Tibial nerve (tissue), 4 donors: ENCODE measurements around the gene SHPK. TPM values are rescaled to one million over a fixed set of nuclear protein-coding genes. Genes with fewer than 3 reads are reported as not detected.
A peak's percentile ranks its signal among the peaks of the same experiment; 100 is the strongest.
"Not testable (repeated sequence)": the region's sequence is repeated elsewhere in the genome, so short reads cannot be mapped to it uniquely, and the experiment has no call there.

Source experiments
- DNase-seq, 2 donors: peaks; one replicate each; pipeline ENCODE4 v3.0.0-alpha.2; 2019; ENCODE audit warnings: low spot score in 2 of 2
- H3K27ac ChIP-seq, 4 donors: fragments of 200-600 bp; sonication (generic) in 3 of 4; one replicate each; pipeline ENCODE4 v1.5.1; 2017 to 2019; ENCODE audit warnings: mild to moderate bottlenecking in 1 of 4
- H3K27me3 ChIP-seq, 2 donors: fragments of 200-600 bp; sonication (generic) in 1 of 2; one replicate each; pipeline versions ENCODE4 v1.5.1 to v1.6.0; 2017 to 2019
- H3K36me3 ChIP-seq, 3 donors: fragments of 200-600 bp; sonication (generic); one replicate each; pipeline ENCODE4 v1.5.1; 2018 to 2019
- H3K4me1 ChIP-seq, 4 donors: fragments of 200-600 bp; sonication (generic) in 3 of 4; one replicate each; pipeline ENCODE4 v1.5.1; 2017 to 2019
- H3K4me3 ChIP-seq, 4 donors: fragments of 200-600 bp; sonication (generic) in 3 of 4; one replicate each; pipeline ENCODE4 v1.5.1; 2017 to 2019; ENCODE audit warnings: mild to moderate bottlenecking in 1 of 4, moderate library complexity in 1 of 4
- H3K9me3 ChIP-seq, 4 donors: fragments of 200-600 bp; sonication (generic) in 3 of 4; one replicate each; pipeline ENCODE4 v1.5.1; 2017 to 2019
- EP300 ChIP-seq, 2 donors: sonication (generic); formaldehyde crosslinking; IDR thresholded peaks; one replicate each; pipeline ENCODE4 v1.6.1; 2017; ENCODE audit warnings: antibody characterized with exemption in 2 of 2, mild to moderate bottlenecking in 1 of 2
- POLR2A ChIP-seq, 2 donors: fragments of 450-650 bp; IDR thresholded peaks; one replicate each; pipeline ENCODE4 v1.6.1; 2017; ENCODE audit warnings: antibody characterized with exemption in 2 of 2, mild to moderate bottlenecking in 2 of 2, moderate library complexity in 2 of 2
- WGBS, 2 donors: methylation state at CpG; one replicate each; pipeline ENCODE4 v1.1.5; 2018; 5-methylcytosine and 5-hydroxymethylcytosine counted together
- total RNA-seq, 4 donors: library from RNA; depleted of rRNA; stranded (reverse); fragments of >200 nt; gene quantifications; one replicate each; pipeline ENCODE4 v1.1.0, GENCODE V29; 2016
- TF ChIP-seq, protein P1 (sequence below), 5 experiments: fragments of 200-600 bp in 3 of 5; fragments of 450-650 bp in 2 of 5; sonication (generic) in 3 of 5; IDR thresholded peaks; one replicate each; pipeline ENCODE4 v1.5.1; 2016 to 2019; ENCODE audit warnings: antibody characterized with exemption in 5 of 5, mild to moderate bottlenecking in 3 of 5, moderate library complexity in 2 of 5

SHPK gene
- total RNA-seq, 4 donors from 2014 or later: 17.5 to 29.6 (median 22.5) TPM

DNA sequence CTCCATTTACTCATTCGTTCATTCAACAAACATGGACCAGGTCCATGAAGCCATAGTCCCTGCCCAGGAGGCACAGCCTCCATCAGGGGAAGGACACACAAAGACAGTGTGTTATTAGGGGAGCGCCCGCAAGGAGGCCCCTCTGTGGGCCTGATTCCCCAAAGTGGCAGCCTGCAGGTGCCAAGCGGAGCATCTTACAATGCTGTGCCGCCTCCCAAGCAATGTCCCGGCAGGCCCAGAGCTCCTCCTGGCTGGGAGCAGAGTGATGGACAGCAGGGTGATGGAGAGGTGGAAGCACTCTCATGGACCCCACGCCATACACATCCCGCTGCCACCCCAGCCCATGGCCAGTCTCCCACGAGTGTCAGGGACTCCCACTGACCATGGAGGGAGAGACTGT, 52.6 kb downstream of the SHPK start:
- Histone ChIP-seq H3K4me3 (no peak overlapping the region), H3K36me3 (peaks cover 0 to 89% (median 5%) of the 10 kb centered on the region in 3 donors), H3K9me3 (no peaks in the 10 kb centered on the region), H3K4me1 (no peaks in the 10 kb centered on the region), H3K27ac (no peak overlapping the region), H3K27me3 (no peaks in the 10 kb centered on the region)
- 88 to 95% methylated on average over 9 of the region's 9 CpGs for WGBS, 2 donors
- DNase-seq: no peak
- TF ChIP-seq, protein P1, sequence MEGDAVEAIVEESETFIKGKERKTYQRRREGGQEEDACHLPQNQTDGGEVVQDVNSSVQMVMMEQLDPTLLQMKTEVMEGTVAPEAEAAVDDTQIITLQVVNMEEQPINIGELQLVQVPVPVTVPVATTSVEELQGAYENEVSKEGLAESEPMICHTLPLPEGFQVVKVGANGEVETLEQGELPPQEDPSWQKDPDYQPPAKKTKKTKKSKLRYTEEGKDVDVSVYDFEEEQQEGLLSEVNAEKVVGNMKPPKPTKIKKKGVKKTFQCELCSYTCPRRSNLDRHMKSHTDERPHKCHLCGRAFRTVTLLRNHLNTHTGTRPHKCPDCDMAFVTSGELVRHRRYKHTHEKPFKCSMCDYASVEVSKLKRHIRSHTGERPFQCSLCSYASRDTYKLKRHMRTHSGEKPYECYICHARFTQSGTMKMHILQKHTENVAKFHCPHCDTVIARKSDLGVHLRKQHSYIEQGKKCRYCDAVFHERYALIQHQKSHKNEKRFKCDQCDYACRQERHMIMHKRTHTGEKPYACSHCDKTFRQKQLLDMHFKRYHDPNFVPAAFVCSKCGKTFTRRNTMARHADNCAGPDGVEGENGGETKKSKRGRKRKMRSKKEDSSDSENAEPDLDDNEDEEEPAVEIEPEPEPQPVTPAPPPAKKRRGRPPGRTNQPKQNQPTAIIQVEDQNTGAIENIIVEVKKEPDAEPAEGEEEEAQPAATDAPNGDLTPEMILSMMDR (IDR thresholded peaks at IDR 0.05): no peak
- TF ChIP-seq EP300 (IDR thresholded peaks at IDR 0.05): no peak
- no peak for TF ChIP-seq POLR2A (IDR thresholded peaks at IDR 0.05)

DNA sequence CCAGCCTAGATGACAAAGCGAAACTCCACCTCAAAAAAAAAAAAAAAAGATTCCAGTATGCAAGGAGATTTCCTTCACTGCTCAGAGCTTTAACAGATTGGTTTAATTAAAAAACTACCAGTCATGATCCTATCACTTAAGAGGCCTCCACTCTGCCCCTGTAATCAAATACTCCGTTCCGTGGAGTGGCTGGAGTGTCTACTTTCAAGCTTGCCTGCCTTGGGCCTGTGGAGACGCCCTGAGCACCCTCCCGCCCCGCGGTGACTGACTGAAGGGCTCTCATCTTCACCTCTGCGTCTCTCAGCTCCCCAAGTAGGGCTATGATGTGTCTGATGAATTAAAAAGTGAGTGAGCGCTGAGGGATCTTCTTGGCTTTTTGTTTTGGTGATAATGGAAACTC, 53.1 kb downstream of the SHPK start:
- H3K9me3 ChIP-seq: no peaks in the 10 kb centered on the region
- no peak for DNase-seq
- 95 to 97% methylated on average over 9 of the region's 9 CpGs for WGBS, 2 donors
- no peaks in the 10 kb centered on the region for H3K27me3 ChIP-seq
- H3K4me3 ChIP-seq: no peak overlapping the region
- H3K36me3 ChIP-seq: peaks cover 0 to 89% (median 5%) of the 10 kb centered on the region in 3 donors
- no peak overlapping the region for H3K27ac ChIP-seq
- no peaks in the 10 kb centered on the region for H3K4me1 ChIP-seq
- TF ChIP-seq, protein P1 (IDR thresholded peaks at IDR 0.05): no peak
- TF ChIP-seq EP300 (IDR thresholded peaks at IDR 0.05): no peak
- no peak for TF ChIP-seq POLR2A (IDR thresholded peaks at IDR 0.05)

DNA sequence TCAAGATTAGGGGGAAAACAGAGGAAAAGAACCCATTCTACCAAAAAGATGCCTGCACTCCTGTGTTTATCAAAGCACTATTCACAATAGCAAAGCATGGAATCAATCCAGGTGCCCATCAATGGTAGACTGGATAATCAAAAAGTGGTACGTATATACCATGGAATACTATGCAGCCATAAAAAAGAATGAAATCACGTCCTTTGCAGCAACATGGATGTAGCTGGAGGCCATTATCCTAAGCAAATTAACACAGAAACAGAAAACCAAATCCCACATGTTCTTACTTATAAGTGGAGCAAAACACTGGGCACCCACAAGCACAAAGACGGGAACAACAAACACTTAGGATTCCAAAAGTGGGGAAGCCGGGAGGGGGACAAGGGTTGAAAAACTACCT, 57.4 kb downstream of the SHPK start:
- not testable (repeated sequence) for H3K9me3 ChIP-seq, DNase-seq, H3K4me3 ChIP-seq, H3K4me1 ChIP-seq, H3K27me3 ChIP-seq, H3K27ac ChIP-seq
- peaks cover 0 to 90% (median 0%) of the 10 kb centered on the region in 3 donors for H3K36me3 ChIP-seq
- WGBS, 2 donors: 84 to 85% methylated on average over 4 of the region's 4 CpGs

DNA sequence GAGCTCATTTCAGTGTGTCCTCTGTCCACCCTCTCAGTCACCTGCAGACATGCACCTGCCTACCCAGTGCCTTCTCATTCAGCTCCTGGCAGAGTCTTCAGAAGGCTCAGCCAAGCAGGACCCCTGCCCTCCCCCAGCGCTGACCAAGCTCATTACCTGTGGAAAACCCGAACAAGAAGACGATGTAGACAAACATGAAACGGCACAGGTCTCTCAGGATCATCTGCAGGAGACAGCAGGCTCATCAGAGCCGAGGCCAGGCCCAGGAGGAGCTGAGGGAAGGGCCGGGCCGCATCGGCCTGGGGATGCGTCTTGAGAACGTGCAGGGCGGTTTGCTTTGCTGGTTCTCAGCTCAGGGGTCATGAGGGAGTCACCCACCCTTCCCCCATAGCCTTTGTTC, 59.1 kb downstream of the SHPK start:
- no peaks in the 10 kb centered on the region for H3K9me3 ChIP-seq
- H3K4me3 ChIP-seq: no peak overlapping the region
- H3K36me3 ChIP-seq: peaks cover 0 to 89% (median 2%) of the 10 kb centered on the region in 3 donors
- no peak for DNase-seq
- TF ChIP-seq POLR2A (IDR thresholded peaks at IDR 0.05) (no peak), EP300 (IDR thresholded peaks at IDR 0.05) (no peak)
- TF ChIP-seq, protein P1 (IDR thresholded peaks at IDR 0.05): no peak
- 82 to 89% methylated on average over 11 of the region's 11 CpGs for WGBS, 2 donors
- no peaks in the 10 kb centered on the region for H3K27me3 ChIP-seq
- H3K27ac ChIP-seq: no peak overlapping the region
- no peaks in the 10 kb centered on the region for H3K4me1 ChIP-seq

DNA sequence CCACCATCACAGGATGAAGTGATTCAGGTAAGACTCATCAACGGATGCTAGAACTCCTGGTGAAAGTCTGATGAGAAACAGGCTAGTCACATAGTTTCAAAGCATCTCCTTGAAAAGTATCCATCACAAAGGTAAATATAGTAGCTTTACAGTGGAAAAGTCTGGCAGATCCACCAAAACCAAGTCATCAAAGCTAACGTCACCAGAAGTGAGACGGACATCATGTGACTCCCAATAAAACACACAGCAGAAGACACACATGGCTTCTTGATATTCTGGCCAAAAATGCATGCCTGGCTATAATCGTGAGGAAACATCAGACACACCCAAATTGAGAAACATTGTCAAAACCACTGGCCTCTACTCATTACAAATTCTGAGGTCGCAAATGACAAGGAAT, 60.5 kb downstream of the SHPK start:
- H3K4me1 ChIP-seq: no peaks in the 10 kb centered on the region
- H3K9me3 ChIP-seq: no peaks in the 10 kb centered on the region
- no peak overlapping the region for H3K27ac ChIP-seq
- peaks cover 0 to 94% (median 4%) of the 10 kb centered on the region in 3 donors for H3K36me3 ChIP-seq
- no peaks in the 10 kb centered on the region for H3K27me3 ChIP-seq
- no peak overlapping the region for H3K4me3 ChIP-seq
- peak in 1 of 2 donors; percentile 10 for DNase-seq
- TF ChIP-seq, protein P1 (IDR thresholded peaks at IDR 0.05): no peak
- TF ChIP-seq POLR2A (IDR thresholded peaks at IDR 0.05) (no peak), EP300 (IDR thresholded peaks at IDR 0.05) (peak in 1 of 2 donors; percentile 20)
- WGBS, 2 donors: 69% methylated on average over 5 of the region's 5 CpGs

DNA sequence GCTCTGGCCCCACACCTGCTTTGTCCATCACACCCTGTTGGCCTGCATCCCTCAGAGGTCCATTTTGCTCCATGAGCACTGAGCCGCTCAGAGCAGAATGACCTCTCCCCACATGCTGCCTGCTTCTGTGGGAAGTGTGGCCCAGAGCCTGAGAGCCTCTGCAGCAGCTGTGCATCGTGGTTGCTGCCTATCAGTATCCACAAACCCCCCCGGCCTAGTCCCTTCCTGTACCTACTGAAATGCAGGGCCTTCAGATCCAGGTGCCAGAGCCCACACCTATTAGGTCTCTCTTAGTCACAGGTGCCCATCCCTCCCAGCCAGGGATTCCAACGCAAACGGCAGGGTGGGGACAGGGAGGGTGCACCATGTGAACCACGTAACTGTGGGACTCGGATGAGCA, 61.8 kb downstream of the SHPK start:
- H3K9me3 ChIP-seq: no peaks in the 10 kb centered on the region
- H3K36me3 ChIP-seq: peaks cover 0 to 93% (median 4%) of the 10 kb centered on the region in 3 donors
- WGBS, 2 donors: 87 to 93% methylated on average over 7 of the region's 7 CpGs
- no peaks in the 10 kb centered on the region for H3K4me1 ChIP-seq
- no peaks in the 10 kb centered on the region for H3K27me3 ChIP-seq
- DNase-seq: no peak
- H3K27ac ChIP-seq: no peak overlapping the region
- H3K4me3 ChIP-seq: no peak overlapping the region
- TF ChIP-seq, protein P1 (IDR thresholded peaks at IDR 0.05): no peak
- TF ChIP-seq EP300 (IDR thresholded peaks at IDR 0.05) (no peak), POLR2A (IDR thresholded peaks at IDR 0.05) (no peak)
